ENCODE measurements around the gene TSPAN14. TPM values are rescaled to one million over a fixed set of nuclear protein-coding genes. Genes with fewer than 3 reads are reported as not detected.
A peak's percentile ranks its signal among the peaks of the same experiment; 100 is the strongest.

Gene TSPAN14
- total and polyA plus RNA-seq, 2 of the 13 experiments (the other 11 are each of a cell fraction or from before 2014, with no cell fraction given), result 24.1 to 80.6 TPM

DNA sequence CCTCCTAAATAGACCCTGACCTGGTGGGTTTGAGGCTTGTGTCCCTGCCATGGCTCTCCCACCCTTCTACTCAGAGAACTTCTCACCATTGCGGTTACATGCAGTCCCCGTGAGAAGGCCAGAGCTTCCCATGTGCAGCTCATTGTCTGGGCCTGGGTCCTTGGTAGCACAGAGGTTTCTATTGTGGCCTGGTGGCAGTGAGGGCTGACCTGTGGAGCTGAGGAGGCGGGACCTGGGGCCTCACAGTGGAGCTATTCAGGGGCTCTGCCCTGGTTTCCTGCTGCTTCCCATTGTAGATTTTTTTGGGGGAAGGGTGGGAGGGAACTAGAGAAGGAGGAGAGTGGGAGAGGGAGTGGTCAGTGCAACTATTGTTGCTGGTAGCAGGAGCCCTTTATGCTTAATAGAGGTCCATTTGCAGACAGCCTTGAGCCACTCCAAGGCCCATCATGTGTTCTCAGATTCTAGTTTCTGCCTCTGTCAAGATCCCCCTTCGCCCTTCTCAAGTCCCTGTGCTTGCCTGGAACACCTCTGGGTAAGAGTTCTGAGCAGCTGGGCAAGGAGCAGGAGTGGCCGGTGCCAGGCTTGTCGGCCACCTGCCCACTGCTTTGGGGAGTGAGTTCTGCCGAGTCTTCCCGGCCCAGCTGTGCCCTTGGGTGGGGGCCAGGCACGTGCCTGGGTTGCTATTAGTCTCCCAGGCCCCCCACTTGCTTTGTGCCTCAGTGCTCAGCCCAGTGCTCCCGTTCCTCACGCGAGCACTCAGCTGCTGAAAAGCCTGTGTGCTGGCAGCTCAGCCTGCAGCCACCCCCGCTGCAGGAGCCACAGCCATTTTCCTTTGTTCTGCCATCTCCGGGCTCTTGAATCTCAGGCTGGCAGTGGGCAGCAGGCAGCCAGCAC lies 10.7 kb downstream of the TSPAN14 start (continued):
- TF ChIP-seq, protein P1, sequence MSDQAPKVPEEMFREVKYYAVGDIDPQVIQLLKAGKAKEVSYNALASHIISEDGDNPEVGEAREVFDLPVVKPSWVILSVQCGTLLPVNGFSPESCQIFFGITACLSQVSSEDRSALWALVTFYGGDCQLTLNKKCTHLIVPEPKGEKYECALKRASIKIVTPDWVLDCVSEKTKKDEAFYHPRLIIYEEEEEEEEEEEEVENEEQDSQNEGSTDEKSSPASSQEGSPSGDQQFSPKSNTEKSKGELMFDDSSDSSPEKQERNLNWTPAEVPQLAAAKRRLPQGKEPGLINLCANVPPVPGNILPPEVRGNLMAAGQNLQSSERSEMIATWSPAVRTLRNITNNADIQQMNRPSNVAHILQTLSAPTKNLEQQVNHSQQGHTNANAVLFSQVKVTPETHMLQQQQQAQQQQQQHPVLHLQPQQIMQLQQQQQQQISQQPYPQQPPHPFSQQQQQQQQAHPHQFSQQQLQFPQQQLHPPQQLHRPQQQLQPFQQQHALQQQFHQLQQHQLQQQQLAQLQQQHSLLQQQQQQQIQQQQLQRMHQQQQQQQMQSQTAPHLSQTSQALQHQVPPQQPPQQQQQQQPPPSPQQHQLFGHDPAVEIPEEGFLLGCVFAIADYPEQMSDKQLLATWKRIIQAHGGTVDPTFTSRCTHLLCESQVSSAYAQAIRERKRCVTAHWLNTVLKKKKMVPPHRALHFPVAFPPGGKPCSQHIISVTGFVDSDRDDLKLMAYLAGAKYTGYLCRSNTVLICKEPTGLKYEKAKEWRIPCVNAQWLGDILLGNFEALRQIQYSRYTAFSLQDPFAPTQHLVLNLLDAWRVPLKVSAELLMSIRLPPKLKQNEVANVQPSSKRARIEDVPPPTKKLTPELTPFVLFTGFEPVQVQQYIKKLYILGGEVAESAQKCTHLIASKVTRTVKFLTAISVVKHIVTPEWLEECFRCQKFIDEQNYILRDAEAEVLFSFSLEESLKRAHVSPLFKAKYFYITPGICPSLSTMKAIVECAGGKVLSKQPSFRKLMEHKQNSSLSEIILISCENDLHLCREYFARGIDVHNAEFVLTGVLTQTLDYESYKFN (CRISPR knock-in tag; conservative IDR thresholded peaks at IDR 0.05), result peak; percentile 74
- TF ChIP-seq RFX5 (IDR thresholded peaks at IDR 0.05; ENCODE audit: low read depth, low read length) (no peak), ZNF552 (CRISPR knock-in tag; IDR thresholded peaks at IDR 0.05; ENCODE audit: borderline replicate concordance) (no peak), NRL (CRISPR knock-in tag; IDR thresholded peaks at IDR 0.05; ENCODE audit: borderline replicate concordance) (0 out of 2 replicates have a peak, but pooled peaks have one; percentile 33), FOXP1 (IDR thresholded peaks at IDR 0.05) (no peak), FOXP1 (CRISPR knock-in tag; IDR thresholded peaks at IDR 0.05) (0 out of 2 replicates have a peak, but pooled peaks have one; percentile 10), SALL1 (CRISPR knock-in tag; IDR thresholded peaks at IDR 0.05) (peak; percentile 46; the same call in 1 of the 2 replicates), KDM4B (CRISPR knock-in tag; IDR thresholded peaks at IDR 0.05) (no peak; the same call in 1 of the 2 replicates), ZNF124 (CRISPR knock-in tag; IDR thresholded peaks at IDR 0.05) (0 out of 2 replicates have a peak, but pooled peaks have one; percentile 44), RFX1 (IDR thresholded peaks at IDR 0.05) (no peak), DR1 (CRISPR knock-in tag; IDR thresholded peaks at IDR 0.05) (no peak), IRF2 (CRISPR knock-in tag; IDR thresholded peaks at IDR 0.05) (0 out of 2 replicates have a peak, but pooled peaks have one; percentile 16), MIER3 (CRISPR knock-in tag; IDR thresholded peaks at IDR 0.05; ENCODE audit: borderline replicate concordance) (no peak), BHLHE40 (IDR thresholded peaks at IDR 0.05; ENCODE audit: low read length) (peak; percentile 69), HIVEP1 (CRISPR knock-in tag; IDR thresholded peaks at IDR 0.05) (no peak), HDAC2 (CRISPR knock-in tag; IDR thresholded peaks at IDR 0.05) (peak; percentile 55; the same call in 1 of the 2 replicates), SETDB1 (CRISPR knock-in tag; IDR thresholded peaks at IDR 0.05; ENCODE audit: borderline replicate concordance) (no peak), SUZ12 (IDR thresholded peaks at IDR 0.05; ENCODE audit: low read depth, low read length) (no peak), RFX3 (CRISPR knock-in tag; IDR thresholded peaks at IDR 0.05) (no peak), GATAD2A (CRISPR knock-in tag; IDR thresholded peaks at IDR 0.05) (peak; percentile 69)
- TF ChIP-seq, protein P2, sequence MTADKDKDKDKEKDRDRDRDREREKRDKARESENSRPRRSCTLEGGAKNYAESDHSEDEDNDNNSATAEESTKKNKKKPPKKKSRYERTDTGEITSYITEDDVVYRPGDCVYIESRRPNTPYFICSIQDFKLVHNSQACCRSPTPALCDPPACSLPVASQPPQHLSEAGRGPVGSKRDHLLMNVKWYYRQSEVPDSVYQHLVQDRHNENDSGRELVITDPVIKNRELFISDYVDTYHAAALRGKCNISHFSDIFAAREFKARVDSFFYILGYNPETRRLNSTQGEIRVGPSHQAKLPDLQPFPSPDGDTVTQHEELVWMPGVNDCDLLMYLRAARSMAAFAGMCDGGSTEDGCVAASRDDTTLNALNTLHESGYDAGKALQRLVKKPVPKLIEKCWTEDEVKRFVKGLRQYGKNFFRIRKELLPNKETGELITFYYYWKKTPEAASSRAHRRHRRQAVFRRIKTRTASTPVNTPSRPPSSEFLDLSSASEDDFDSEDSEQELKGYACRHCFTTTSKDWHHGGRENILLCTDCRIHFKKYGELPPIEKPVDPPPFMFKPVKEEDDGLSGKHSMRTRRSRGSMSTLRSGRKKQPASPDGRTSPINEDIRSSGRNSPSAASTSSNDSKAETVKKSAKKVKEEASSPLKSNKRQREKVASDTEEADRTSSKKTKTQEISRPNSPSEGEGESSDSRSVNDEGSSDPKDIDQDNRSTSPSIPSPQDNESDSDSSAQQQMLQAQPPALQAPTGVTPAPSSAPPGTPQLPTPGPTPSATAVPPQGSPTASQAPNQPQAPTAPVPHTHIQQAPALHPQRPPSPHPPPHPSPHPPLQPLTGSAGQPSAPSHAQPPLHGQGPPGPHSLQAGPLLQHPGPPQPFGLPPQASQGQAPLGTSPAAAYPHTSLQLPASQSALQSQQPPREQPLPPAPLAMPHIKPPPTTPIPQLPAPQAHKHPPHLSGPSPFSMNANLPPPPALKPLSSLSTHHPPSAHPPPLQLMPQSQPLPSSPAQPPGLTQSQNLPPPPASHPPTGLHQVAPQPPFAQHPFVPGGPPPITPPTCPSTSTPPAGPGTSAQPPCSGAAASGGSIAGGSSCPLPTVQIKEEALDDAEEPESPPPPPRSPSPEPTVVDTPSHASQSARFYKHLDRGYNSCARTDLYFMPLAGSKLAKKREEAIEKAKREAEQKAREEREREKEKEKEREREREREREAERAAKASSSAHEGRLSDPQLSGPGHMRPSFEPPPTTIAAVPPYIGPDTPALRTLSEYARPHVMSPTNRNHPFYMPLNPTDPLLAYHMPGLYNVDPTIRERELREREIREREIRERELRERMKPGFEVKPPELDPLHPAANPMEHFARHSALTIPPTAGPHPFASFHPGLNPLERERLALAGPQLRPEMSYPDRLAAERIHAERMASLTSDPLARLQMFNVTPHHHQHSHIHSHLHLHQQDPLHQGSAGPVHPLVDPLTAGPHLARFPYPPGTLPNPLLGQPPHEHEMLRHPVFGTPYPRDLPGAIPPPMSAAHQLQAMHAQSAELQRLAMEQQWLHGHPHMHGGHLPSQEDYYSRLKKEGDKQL (CRISPR knock-in tag; IDR thresholded peaks at IDR 0.05; ENCODE audit: low read depth), result no peak
- TF ChIP-seq, protein P3, sequence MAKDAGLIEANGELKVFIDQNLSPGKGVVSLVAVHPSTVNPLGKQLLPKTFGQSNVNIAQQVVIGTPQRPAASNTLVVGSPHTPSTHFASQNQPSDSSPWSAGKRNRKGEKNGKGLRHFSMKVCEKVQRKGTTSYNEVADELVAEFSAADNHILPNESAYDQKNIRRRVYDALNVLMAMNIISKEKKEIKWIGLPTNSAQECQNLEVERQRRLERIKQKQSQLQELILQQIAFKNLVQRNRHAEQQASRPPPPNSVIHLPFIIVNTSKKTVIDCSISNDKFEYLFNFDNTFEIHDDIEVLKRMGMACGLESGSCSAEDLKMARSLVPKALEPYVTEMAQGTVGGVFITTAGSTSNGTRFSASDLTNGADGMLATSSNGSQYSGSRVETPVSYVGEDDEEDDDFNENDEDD (CRISPR knock-in tag; IDR thresholded peaks at IDR 0.05; ENCODE audit: borderline replicate concordance), result peak; percentile 70; the same call in 1 of the 2 replicates
